HG02938 (cell line): ENCODE data around the gene ACAD11.
"Not testable (repeated sequence)": the region's sequence is repeated elsewhere in the genome, so short reads cannot be mapped to it uniquely, and the experiment has no call there.

Experiments used
- ATAC-seq: cut with Tn5 transposase; IDR thresholded peaks from one replicate; pipeline ENCODE4 v1.9.1; 2021; ENCODE audit warnings: mild to moderate bottlenecking, moderate library complexity; ENCODE audit not compliant: unreplicated experiment

The ACAD11 gene

DNA sequence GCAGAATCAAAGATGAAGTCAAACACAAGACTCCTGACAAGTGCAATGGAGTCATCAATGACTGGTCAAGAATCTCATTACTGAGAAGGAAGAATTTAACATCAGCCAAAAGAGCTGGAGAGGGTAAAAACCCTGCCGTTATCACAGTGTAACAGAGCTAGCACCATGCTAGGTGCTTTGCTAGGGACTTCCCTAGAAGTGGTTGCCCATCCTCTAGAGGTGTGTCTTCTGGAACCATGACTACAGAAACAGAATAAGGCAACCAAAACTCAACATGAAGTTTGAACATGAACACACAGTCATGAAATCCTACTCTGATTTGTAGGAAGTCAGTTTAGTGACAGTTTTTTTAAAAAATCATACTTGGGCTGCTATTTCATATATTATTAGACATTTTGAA is 9.5 kb downstream of the ACAD11 start:
- no peak for ATAC-seq

- ATAC-seq = no peak
Observed at GRCh38 chr3:132645058-132645457, 14.6 kb downstream of the ACAD11 start.

GRCh38 chr3:132643366-132643765 is 16.2 kb downstream of the ACAD11 start:
- ATAC-seq = no peak

DNA sequence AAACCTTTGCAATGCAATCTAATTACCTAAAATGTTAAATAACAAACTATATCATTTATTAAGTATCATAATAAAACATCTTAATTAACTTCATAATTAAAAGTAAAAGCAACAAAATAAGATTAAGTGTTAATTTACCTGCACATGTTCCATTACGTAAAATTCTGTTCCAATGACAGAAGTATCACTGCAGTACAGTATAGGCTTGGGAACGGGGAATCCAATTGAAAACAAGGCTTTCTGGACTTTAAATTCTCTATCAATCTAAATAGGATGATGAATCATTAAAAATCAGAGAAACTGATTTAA is 17.1 kb downstream of the ACAD11 start:
- no peak for ATAC-seq

DNA sequence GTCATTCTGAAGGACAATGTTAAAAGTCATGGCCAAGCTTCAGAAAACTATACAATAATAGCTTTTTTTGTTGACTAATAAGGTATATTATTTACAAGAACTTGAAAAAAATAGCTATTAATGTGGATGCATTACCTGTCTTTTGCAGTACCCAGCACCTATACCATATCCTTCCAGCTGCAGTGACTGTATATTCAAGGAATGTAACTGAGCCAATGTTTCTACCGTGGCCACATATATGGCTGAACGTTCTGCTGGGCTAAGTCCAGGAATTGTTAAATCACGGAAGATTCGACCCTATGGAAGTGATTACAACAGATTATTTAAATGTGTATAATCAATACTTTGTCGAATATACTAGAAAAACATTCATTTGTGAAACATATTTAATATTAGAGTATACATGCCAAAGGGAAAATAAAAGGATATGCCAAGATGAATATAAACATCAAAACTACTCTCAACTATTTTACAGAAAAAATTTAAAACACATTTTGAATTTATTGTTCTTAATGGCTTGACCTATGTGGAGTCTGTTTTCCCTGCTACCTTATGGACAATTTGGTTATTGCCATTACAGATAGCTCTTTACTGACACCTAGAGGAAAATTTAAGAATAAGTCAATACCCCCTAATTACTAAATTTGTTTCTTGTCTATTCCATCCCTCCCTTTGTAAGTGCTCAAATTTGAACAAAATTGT is 17.6 kb downstream of the ACAD11 start:
- ATAC-seq = no peak

GRCh38 chr3:132641427-132641826 is 18.2 kb downstream of the ACAD11 start:
- ATAC-seq = not testable (repeated sequence)

DNA sequence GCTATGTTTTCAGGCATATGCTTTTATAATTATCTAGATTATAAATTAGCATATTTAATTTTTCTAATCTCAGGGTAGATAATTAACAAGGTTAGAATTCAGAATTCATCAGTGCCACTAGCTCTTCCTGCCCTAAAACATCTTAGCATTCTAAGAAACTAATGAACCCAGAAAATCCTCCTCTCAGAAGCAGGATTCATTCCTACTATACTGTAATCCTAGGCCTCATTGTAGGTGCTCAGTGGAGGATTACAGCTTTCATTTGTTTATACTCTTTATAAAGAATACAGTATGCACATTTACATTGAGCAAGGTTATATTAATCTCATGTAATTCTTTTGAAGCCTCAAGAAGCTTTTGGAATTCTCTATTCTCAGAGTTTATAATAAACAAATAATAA is 20.9 kb downstream of the ACAD11 start:
- ATAC-seq = no peak

- no peak for ATAC-seq
Observed at GRCh38 chr3:132637590-132637989, 22.0 kb downstream of the ACAD11 start.

GRCh38 chr3:132635052-132635451 is 24.6 kb downstream of the ACAD11 start:
- no peak for ATAC-seq

DNA sequence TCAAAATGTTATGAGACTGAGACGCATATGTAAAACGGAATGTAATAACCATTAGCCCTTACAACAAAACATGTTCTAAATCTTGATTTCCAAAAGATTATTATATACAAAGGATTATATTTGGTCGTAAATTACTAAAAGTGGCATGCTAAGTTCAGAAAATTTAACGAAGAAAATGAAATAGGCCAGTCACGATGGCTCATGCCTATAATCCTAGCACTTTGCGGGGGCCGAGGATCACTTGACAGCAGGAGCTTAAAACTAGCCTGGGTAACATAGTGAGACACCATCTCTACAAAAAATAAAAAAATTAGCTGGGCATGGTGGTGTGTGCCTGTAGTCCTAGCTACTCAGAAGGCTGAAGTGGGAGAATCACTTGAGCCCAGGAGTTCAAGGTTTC is 29.0 kb downstream of the ACAD11 start:
- no peak for ATAC-seq

GRCh38 chr3:132629928-132630327 is 29.7 kb downstream of the ACAD11 start:
- ATAC-seq = no peak

- ATAC-seq = no peak
Observed at GRCh38 chr3:132628157-132628556, 31.5 kb downstream of the ACAD11 start.

DNA sequence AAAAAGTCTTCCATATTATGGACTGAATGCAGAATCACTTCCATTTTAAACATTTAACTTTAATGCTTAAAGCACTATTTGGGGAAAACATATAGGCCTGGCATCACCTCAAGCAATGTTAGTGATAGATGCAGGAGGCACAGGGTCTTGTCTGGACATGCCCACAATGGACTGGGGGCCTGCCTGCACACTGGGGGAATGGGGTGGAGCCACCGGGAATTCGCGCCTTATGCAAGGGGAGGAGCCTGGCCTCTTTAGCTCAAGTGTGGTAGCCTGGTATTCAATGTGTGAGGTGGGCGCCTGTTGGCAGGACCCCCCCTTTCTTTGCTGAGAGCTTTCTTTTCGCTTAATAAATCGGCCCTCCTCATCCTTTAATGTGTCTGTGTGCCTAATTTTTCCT is 32.7 kb downstream of the ACAD11 start:
- ATAC-seq = no peak

DNA sequence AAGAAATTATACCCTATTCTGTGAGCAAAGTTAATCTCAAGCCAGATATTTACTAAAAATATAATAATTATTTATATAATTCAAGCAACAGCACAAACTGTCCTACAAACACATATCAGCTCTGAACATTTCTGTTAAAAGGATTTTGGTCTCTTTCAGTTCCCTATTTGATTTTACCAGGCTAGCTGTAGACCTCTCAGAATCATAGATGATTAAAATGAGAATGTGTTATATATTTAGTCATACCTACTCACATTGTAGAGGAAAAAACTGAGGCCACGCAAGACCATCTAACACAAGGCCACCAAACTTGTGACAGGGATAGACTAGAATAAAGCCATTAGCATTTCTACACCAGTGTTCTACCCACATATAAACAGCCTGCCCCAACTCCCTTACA is 34.0 kb downstream of the ACAD11 start:
- ATAC-seq = peak; percentile 80

DNA sequence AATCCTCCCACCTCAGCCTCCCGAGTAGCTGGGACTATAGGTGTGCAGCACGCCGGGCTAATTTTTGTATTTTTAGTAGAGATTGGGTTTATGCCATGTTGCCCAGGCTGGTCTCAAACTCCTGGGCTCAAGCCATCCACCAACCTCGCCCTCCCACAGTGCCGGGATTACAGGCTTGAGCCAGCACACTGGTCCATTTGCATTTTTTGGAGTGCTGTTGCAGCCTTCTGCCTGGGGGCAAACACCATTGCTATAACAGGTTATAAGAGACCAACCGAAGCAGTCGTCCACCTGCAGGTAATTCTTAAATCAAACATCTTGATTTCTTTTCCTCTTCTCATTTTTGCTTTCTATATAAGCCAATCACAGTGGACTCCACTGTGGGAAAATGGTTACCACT is 34.8 kb downstream of the ACAD11 start:
- no peak for ATAC-seq

DNA sequence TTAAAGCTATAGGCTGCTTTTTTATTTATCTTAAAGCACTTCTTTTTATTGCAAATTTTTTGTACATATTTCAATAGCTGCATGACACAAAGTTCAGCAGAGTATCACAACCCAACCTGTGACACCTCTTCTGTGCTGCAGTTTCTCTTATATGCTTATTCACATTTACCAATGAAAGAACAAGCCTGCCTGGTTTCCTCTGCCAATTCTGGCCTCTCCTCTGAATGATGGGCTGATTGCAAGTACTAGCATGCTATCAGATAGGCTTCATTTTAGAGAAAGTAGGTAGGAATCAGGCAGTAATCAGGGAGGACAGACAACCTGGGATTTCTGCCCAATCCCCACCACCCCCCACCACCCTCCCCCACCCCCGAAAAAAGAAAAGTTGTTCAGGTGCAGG is 36.0 kb downstream of the ACAD11 start:
- ATAC-seq = no peak

DNA sequence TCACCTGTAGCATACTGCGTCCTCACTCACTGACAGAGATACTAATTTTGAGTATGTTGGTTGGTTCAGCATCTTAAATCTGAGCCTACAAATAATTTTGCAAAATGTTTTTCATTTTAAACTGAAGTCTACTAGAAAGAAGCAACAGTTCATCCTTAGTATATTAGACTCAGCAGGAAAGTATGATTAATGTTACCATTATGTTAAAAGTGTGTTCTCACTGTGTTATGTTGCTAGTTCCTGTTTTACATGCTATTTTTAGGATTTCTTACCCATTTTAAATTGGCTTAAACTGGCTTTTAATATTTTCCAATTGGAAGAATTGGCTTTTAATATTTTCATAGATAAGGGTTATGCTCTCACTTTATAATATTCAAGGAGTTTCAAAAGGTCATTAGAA is 36.8 kb downstream of the ACAD11 start:
- ATAC-seq = no peak

DNA sequence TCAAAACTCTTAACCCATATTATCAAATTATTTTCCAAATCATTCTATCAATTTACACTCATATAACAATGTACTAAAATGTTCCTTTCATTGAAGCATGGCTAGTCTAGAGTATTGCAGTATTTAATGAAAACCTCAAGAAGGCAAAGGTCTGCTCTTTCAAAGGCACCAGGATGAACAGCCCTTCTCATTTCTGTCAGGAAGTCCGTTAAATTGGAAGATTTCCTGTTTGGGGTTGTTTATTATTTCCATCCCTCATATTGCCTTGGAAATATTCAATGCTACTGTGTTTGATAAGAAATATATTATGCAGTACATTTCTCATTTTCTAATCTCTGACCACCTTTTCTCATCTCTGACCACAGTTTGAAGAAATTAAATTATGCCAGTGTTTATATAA is 37.5 kb downstream of the ACAD11 start:
- no peak for ATAC-seq

GRCh38 chr3:132616780-132617179 is 42.8 kb downstream of the ACAD11 start:
- no peak for ATAC-seq

- ATAC-seq = no peak
Observed at GRCh38 chr3:132615881-132616280, 43.7 kb downstream of the ACAD11 start.

DNA sequence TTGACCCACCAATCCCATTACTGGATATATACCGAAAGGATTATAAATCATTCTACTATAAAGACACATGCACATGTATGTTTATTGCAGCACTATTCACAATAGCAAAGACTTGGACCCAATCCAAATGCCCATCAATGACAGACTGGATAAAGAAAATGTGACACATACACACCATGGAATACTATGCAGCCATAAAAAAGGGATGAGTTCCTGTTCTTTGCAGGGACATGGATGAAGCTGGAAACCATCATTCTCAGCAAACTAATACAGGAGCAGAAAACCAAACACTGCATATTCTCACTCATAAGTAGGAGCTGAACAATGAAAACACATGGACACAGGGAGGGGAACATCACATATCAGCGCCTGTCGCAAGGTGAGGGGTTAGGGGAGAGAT is 44.3 kb downstream of the ACAD11 start:
- ATAC-seq = not testable (repeated sequence)

- not testable (repeated sequence) for ATAC-seq
Observed at GRCh38 chr3:132606620-132607019, 53.0 kb downstream of the ACAD11 start.

DNA sequence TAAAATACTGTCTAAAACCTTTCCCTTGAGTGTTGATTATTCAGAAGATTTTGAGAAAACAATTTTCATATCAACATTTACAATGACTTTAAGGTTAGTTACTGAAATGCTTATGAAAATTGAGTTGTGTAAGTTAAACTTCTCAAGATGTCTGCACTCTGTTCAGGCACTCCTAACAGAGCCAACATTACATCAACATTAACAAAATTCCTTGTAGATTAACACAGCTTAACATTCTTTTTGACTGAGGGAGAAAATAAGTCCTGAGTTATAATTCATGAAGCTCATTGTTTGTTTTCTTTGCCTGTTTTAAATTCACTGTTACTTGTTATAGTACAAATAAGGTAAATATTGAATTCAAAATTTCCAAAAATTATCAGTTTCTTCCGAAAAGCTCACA is 53.5 kb downstream of the ACAD11 start:
- no peak for ATAC-seq
